Nephron (organoid): ENCODE measurements around the gene ALG2.

Source experiments
- H3K27ac Mint-ChIP-seq, 3 experiments: 2 replicates each; pipeline ENCODE4 v1.8.0; 2020; ENCODE audit warnings: mixed read lengths in 3 of 3, mild to moderate bottlenecking in 2 of 3, moderate library complexity in 1 of 3
- H3K27me3 Mint-ChIP-seq: 2 replicates; pipeline ENCODE4 v1.8.0; 2021; ENCODE audit warnings: low read depth, mild to moderate bottlenecking, moderate library complexity, mixed read lengths
- H3K36me3 Mint-ChIP-seq: 2 replicates; pipeline ENCODE4 v1.8.0; 2020; ENCODE audit warnings: low read depth, mixed read lengths
- H3K4me1 Mint-ChIP-seq: 2 replicates; pipeline ENCODE4 v1.8.0; 2020; ENCODE audit warnings: mixed read lengths
- H3K4me3 Mint-ChIP-seq, 3 experiments: 2 replicates each; pipeline ENCODE4 v1.8.0; 2020; ENCODE audit warnings: mild to moderate bottlenecking in 3 of 3, mixed read lengths in 3 of 3, moderate library complexity in 2 of 3
- H3K9me3 Mint-ChIP-seq: 2 replicates; pipeline ENCODE4 v1.8.0; 2020; ENCODE audit warnings: mixed read lengths
- CTCF ChIP-seq, 3 experiments: fragments of 200-600 bp; sonication (generic); IDR thresholded peaks; one replicate each; pipeline ENCODE4 v1.5.0; 2021; ENCODE audit warnings: antibody characterized with exemption in 3 of 3; ENCODE audit not compliant: unreplicated experiment in 3 of 3

The ALG2 gene, protein sequence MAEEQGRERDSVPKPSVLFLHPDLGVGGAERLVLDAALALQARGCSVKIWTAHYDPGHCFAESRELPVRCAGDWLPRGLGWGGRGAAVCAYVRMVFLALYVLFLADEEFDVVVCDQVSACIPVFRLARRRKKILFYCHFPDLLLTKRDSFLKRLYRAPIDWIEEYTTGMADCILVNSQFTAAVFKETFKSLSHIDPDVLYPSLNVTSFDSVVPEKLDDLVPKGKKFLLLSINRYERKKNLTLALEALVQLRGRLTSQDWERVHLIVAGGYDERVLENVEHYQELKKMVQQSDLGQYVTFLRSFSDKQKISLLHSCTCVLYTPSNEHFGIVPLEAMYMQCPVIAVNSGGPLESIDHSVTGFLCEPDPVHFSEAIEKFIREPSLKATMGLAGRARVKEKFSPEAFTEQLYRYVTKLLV

DNA sequence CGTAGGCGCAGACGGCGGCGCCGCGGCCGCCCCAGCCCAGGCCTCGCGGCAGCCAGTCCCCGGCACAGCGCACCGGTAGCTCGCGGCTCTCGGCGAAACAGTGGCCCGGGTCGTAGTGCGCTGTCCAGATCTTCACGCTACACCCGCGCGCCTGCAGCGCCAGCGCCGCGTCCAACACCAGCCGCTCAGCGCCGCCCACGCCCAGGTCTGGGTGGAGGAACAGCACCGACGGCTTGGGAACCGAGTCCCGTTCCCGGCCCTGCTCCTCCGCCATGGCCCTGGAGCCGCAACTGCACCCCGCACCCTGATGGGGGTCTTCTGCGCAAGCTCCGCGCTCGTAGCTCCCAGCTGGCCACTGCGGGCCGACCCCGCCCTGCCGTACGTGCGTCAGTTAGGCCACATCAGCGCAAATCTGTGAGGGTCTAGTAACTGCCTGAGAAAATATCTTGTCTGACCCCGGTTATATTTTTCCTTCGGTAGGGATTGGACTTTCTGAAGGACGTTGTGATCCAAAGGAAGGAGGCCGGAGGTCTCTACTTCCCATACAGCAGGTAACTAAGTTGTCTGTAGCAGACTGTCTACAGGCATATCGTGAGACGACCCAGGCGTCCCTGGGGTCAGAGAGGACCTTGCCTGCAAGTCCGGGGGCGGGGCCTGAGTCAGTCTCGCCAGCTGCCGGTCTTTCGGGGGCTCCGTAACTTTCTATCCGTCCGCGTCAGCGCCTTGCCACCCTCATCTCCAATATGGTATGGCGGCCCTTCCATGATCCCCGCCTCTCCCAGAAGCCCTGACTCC, at the start of gene ALG2, which contains the start of gene SEC61B:
TSS of gene ALG2 (minus strand) at position 322 of the 795 bp plus-strand sequence. CDS start at position 274, 48 bp downstream.
TSS of gene SEC61B (plus strand) at position 662 of the 795 bp plus-strand sequence. CDS start at position 744, 82 bp downstream.
- H3K4me3 Mint-ChIP-seq: peak within 1 kb of the TSS; percentile 96 to 99 (median 98)
- no peaks in the 10 kb centered on the region for H3K27me3 Mint-ChIP-seq
- peaks cover 50% of the 10 kb centered on the region for H3K36me3 Mint-ChIP-seq
- peaks cover 40% of the 10 kb centered on the region for H3K4me1 Mint-ChIP-seq
- H3K9me3 Mint-ChIP-seq: no peaks in the 10 kb centered on the region
- no peak for TF ChIP-seq CTCF (IDR thresholded peaks at IDR 0.05; ENCODE audit: unreplicated experiment in 3 of 3)
- H3K27ac Mint-ChIP-seq: peak within 1 kb of the TSS; percentile 100

DNA sequence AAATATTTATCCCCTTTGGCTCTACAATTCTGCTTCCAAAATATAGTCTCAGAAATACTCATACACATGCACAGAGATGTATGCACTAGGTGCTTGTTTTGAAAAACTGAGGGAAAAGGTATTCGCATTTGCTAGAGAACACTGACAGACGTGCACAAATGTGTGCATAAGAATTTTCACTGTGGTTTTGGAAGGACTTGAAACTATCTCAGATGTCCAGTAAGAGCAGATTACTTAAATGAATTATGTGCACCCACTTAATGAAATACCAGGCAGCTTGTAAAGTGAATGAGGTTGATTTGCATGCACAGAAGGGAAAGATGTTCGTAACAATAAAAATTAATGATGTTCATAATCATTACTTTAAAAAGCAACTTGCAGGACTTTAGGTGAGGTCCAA, 48.7 kb upstream of the ALG2 start:
- no peak overlapping the region for H3K27ac Mint-ChIP-seq
- TF ChIP-seq CTCF (IDR thresholded peaks at IDR 0.05; ENCODE audit: unreplicated experiment in 3 of 3): no peak
- H3K4me1 Mint-ChIP-seq: peaks cover 3% of the 10 kb centered on the region
- no peaks in the 10 kb centered on the region for H3K36me3 Mint-ChIP-seq
- no peaks in the 10 kb centered on the region for H3K27me3 Mint-ChIP-seq
- no peaks in the 10 kb centered on the region for H3K9me3 Mint-ChIP-seq
- no peak overlapping the region for H3K4me3 Mint-ChIP-seq

DNA sequence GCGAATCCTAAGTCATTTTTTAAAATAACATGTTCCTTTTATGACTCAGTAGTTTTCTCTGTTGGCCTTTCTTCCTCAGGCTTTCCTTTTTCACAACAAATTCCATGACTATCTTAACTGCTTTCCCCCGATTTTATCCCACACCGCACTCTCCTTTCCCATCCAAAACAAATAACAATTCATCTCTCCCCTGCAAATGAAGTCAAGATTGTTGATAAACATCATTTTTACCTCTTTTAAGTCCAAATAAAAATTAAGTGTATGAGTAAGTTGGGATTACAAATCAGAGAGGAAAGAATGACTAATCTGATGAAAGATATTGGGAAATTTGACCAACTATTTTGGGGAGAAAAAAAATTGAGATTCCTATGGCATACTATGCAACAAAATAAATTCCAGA, 47.7 kb upstream of the ALG2 start:
- H3K27ac Mint-ChIP-seq: no peak overlapping the region
- H3K36me3 Mint-ChIP-seq: no peaks in the 10 kb centered on the region
- no peak for TF ChIP-seq CTCF (IDR thresholded peaks at IDR 0.05; ENCODE audit: unreplicated experiment in 3 of 3)
- peaks cover 3% of the 10 kb centered on the region for H3K4me1 Mint-ChIP-seq
- no peak overlapping the region for H3K4me3 Mint-ChIP-seq
- no peaks in the 10 kb centered on the region for H3K9me3 Mint-ChIP-seq
- no peaks in the 10 kb centered on the region for H3K27me3 Mint-ChIP-seq

DNA sequence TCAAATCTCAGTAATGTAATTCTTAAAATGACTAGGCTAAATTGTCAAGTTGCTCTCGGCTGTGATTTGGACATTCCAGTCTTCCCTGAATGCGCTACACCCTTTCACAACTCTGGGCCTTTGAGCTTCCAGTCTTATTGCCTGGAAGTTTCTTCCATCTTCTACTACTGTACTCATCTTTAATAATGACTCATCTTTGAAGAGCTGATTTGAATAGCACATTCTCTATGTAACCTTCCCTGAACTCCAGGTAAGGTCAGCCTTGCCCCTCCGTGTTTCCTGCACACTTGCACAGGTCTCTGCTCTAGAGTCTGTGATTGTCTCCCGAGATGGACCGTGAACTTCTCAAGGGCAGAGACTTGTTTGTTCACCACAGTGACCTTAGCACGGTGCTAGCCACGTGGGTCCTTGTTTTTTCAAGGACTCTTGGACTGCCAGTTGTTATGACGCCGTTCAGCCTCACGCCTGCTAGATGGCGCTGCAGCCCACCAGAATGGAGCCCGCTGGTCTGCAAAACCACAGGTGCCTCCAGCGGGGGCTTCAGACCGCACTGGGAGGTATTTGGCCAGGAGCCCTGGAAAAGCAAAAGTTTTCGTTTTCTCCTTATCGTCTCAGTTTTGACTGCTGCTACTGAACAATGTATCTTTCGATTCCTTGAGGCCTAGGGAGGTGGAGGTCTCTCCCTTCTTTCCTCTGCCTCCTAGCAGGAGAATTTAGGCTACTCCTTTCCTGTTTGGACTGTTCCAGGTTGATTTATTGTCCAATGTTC, 44.7 kb upstream of the ALG2 start:
- H3K4me1 Mint-ChIP-seq: peaks cover 3% of the 10 kb centered on the region
- H3K4me3 Mint-ChIP-seq: no peak overlapping the region
- no peaks in the 10 kb centered on the region for H3K27me3 Mint-ChIP-seq
- peak; percentile 82 to 88 (median 88) for TF ChIP-seq CTCF (IDR thresholded peaks at IDR 0.05; ENCODE audit: unreplicated experiment in 3 of 3)
- no peaks in the 10 kb centered on the region for H3K36me3 Mint-ChIP-seq
- no peak overlapping the region for H3K27ac Mint-ChIP-seq
- H3K9me3 Mint-ChIP-seq: no peaks in the 10 kb centered on the region

DNA sequence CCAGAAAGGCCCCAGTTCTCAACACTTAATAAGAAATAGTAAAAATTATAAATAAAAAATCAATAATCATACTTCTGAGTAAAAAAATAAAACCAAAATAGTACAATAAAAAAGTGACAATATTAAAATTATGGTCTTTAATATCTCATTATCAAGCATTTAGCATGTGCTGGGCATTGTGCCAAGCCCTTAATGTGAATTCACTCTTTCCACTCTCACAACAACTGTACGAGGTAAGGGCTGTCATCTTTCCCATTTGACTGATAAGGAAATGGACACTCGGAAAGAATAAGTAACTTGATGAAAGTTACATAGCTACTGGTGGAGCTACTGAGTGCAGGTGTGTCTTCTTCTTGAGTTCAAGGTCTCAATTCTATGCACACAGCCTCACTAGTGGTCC, 43.9 kb upstream of the ALG2 start:
- H3K4me3 Mint-ChIP-seq: no peak overlapping the region
- no peak for TF ChIP-seq CTCF (IDR thresholded peaks at IDR 0.05; ENCODE audit: unreplicated experiment in 3 of 3)
- peaks cover 3% of the 10 kb centered on the region for H3K4me1 Mint-ChIP-seq
- no peak overlapping the region for H3K27ac Mint-ChIP-seq
- no peaks in the 10 kb centered on the region for H3K36me3 Mint-ChIP-seq
- no peaks in the 10 kb centered on the region for H3K27me3 Mint-ChIP-seq
- no peaks in the 10 kb centered on the region for H3K9me3 Mint-ChIP-seq
